NCI-H128 (cell line): ENCODE data around the gene NOTCH2.

ENCODE experiments used
- DNase-seq: peaks from one replicate; lab custom pipeline; 2025; ENCODE audit not compliant: unreplicated experiment; lab: John Stamatoyannopoulos, UW

The NOTCH2 gene

GRCh38 chr1:119882132-119883049 lies 187.1 kb downstream of the NOTCH2 start:
- no peak for DNase-seq

- no peak for DNase-seq
Measured at GRCh38 chr1:119879510-119880434, 189.7 kb downstream of the NOTCH2 start.

DNA sequence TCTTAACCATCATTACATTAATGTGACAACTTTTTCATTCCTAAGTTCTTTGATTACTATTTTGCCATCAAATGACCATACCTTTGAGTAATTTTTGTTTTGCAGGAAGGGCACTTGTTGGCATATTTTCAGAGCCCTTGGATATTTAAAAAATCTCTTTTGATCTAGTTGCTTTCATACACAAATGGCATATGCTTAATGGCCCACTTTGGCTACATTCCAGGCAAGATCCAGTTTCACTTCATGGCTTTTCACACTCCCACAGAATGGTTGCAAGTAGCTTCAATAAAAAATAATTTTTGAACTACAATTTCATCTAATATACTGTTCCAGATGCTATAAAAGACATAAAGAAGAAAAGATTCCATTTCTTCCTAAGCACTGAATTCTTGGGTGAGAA lies 191.3 kb downstream of the NOTCH2 start:
- DNase-seq: peak; percentile 36

DNA sequence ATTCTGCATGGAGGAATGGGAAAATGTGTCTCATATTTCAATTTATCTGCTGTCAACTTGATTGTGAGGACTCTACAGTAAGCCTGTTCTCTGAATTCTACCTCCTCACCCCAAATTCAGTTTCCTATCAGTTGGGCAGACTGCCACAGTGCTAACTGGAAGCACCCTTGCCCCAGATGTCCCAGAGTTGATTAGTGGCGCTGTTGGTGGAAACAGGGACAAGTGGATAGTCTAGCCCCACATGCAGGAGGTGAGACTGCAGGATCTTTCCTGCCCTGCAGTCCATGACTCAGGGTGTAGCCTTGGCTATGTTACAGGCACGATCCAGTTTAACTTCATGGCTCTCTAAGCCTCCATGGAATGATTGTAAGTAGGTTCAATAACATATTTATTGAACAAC lies 195.3 kb downstream of the NOTCH2 start:
- no peak for DNase-seq

DNA sequence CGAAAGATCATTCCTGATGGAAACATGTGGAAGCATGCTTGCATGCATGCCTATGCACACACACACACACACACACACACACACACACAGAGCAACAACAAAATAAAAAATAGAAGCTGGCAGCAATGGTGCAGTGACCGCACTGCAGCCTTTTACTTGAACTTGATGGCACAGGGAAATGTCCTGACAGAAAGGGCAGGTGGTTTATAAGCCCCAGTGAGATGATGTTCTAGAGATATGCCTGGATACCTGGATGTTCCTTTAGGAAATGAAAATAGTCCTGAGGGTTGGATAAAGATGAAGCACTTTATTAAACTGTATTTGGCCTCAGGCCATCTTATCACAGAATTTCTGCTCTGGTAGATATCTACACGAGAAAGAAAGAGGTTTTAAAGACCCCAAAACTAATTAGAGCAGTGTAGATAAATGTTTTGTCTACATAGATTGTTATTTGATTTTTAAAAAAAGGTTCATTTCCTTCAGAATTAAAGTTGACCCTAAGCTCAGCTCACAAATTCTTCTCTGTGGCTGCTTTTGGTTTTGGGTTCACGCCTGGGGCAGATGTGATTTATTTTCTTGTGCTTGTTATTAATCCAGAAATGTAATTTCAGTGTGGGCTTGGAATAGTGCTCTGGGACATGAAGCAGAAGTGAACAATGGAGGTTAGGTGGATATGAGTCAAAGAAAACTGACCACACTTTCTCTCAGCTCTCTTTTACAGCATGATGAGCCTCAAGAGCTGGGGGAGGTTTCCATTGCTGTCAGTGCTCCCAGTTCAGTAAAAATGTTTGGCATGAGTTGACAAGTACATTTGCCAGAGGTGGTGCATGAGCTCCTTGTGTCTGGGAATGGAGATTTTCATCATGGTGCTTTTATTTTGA lies 196.1 kb downstream of the NOTCH2 start:
- no peak for DNase-seq

GRCh38 chr1:119871881-119872280 lies 197.6 kb downstream of the NOTCH2 start:
- no peak for DNase-seq

DNA sequence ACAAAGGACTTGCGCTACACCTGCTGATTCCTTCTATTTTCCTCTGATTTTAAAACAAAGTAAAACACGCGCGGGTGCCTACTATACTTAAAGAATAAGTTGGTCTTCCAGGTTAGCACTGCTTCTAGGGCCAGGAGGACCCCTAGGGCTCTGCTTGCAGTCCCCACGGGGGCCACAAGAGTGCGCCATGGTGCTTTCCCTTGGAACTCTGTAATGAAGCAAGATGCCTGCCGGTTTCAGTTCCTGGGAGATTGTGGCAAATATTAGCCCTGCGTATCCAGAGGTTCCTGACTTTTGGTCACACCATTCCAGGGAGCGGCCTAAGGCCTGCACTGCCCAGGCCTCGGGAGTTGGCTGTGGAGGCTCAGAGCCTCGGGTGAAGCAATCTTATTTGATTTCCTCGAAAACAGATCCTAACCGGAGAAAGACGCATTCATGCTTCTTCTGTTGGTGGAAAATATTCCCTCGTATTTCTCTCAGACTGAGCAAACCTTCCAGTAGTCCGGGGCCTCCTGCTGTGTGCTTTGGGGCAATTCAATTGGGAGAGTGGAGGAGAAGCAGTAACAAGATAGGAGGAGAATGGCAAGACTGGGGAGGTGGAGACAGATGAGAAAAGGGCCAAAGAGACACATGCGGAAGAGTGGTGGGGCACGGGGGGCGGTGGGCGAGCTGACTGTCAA lies 198.4 kb downstream of the NOTCH2 start:
- DNase-seq: peak; percentile 30

- no peak for DNase-seq
Measured at GRCh38 chr1:119869995-119870394, 199.5 kb downstream of the NOTCH2 start.

GRCh38 chr1:119868176-119868575 lies 201.3 kb downstream of the NOTCH2 start:
- DNase-seq: no peak

DNA sequence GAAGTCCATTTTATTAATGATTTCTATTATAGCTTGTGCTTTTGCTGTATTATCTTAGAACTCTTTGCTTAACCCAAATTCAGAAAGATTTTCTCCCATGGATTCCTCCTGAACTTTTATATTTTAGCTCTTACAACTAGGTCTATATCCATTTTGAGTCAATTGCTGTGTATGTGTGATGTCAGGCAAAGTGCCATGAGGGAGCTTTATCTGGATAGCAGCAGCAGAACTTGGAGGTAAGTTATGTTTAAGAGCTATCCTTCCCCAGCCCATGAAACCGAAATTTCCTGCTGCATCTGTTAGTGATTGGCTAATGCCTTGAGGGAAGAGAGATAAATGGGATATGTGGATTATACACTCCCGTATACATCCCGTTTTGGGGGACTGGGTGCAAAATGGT lies 203.0 kb downstream of the NOTCH2 start:
- DNase-seq: no peak

DNA sequence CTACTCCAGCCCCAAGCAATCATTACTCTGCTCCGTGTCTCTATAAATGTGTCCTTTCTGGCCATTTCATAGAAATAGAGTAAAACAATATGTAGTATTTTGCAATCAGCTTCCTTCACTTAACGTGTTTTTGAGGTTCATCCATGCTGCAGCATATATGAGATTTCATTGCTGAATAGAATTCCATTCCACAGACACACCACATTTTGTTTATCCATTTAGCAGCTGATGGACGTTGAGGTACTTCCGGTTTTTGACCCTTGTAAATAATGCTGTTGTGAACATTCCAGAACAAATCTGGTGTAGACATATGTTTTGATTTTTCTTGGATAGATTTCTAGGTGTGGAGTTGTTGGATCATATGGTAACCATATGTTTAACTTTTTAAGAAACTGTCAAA lies 203.8 kb downstream of the NOTCH2 start:
- DNase-seq: no peak

- no peak for DNase-seq
Measured at GRCh38 chr1:119862276-119862675, 207.2 kb downstream of the NOTCH2 start.
